ENCODE results near the gene SLC6A19. TPM values are rescaled to one million over a fixed set of nuclear protein-coding genes. Genes with fewer than 3 reads are reported as not detected.

Gene SLC6A19
- total and polyA plus RNA-seq, 9 of the 15 experiments (the other 6 are each of a cell fraction or from before 2014, with no cell fraction given), result 0.03 to 1.6 (median 0.59) TPM

DNA sequence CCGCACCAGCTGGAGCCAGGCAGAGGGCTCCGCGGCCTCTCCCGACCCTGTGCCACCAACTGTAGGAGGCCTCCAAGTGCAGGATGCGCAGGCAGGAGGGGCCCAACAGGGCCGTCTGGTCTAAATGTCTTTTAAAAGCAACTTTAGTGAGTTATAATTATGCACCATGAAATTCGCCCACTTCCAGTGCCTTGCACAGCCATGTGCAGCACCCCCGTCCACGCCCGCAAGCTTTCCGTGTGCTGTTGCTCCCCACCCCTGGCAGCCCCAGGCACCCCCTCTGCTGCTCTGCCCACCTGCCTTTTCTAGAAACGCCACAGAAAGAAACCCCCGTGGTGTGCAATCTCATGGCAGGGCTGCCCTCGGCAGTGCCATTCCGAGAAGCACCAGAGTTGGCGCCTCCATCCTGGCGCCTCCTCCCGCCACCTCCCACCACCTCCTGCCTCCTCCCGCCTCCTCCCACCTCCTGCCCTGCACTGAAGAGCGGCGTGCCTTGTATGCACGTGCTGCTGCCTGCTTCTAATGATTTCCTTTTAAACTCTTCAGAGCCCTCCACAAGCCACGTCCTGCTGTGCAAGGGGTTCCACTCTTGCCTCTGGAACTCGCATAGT, 16.3 kb downstream of the SLC6A19 start:
- Histone ChIP-seq H4K20me1 (replicated peaks; ENCODE audit: control insufficient read depth, insufficient read depth, low read length) (no peaks in the 10 kb centered on the region; the same call in 1 of the 2 replicates), H3K36me3 (ENCODE audit: control insufficient read depth, insufficient read depth, low read length) (no peaks in the 10 kb centered on the region), H3K79me2 (ENCODE audit: control insufficient read depth, insufficient read depth, low read length) (no peaks in the 10 kb centered on the region), H3K4me1 (replicated peaks in 1 of 2; ENCODE audit: control insufficient read depth in 2 of 2, insufficient read depth in 2 of 2, low read length in 2 of 2) (peaks cover 0 to 38% of the 10 kb centered on the region in 2 experiments; a peak in 1 of 5 replicates), H3K27ac (ENCODE audit: extremely low read depth, low read depth, low read length) (no peak overlapping the region), H3K4me3 (no peak overlapping the region), H2AFZ (ENCODE audit: low read depth, low read length) (no peak overlapping the region), H3K27me3 (ENCODE audit: control insufficient read depth in 2 of 2, insufficient read depth in 2 of 2, low read length in 2 of 2) (peaks cover 25 to 61% of the 10 kb centered on the region in 2 experiments; a peak in 4 of 5 replicates), H3K4me2 (ENCODE audit: insufficient read depth, low read length) (no peak overlapping the region), H3K9me3 (replicated peaks; ENCODE audit: control insufficient read depth, insufficient read depth, low read depth, low read length) (no peaks in the 10 kb centered on the region; the same call in 1 of the 2 replicates), H3K9ac (ENCODE audit: insufficient read depth in 1 of 2, low read depth in 2 of 2, low read length in 2 of 2) (no peak overlapping the region), H3K9me1 (ENCODE audit: control insufficient read depth, insufficient read depth, low read length) (no peaks in the 10 kb centered on the region)
- no peak for FAIRE-seq
- POLR2A ChIA-PET, result interaction anchor here (0.7 kb wide), 1 partner anchor 16 kb away, joined by 3 read pairs; the partner anchor contains the start of gene SLC6A19
- in situ Hi-C loops (cut with MboI) (no loop called here), intact Hi-C loops (cut with micrococcal nuclease) (no loop called here)
- WGBS (ENCODE audit: insufficient coverage, low coverage, missing lambda C conversion rate), result 18% methylated on average over 22 of the region's 24 CpGs
- CTCF ChIA-PET (ENCODE audit: low intra/inter-chr PET ratio), result no interaction called here
- no peak for DNase-seq (ENCODE audit: extremely low read depth in 1 of 4, low spot score in 3 of 4)
- no TSS peak for BruUV-seq (replicated peaks)
- TF ChIP-seq, protein P1, sequence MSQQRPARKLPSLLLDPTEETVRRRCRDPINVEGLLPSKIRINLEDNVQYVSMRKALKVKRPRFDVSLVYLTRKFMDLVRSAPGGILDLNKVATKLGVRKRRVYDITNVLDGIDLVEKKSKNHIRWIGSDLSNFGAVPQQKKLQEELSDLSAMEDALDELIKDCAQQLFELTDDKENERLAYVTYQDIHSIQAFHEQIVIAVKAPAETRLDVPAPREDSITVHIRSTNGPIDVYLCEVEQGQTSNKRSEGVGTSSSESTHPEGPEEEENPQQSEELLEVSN (IDR thresholded peaks at IDR 0.05; ENCODE audit: borderline replicate concordance in 1 of 2, extremely low read depth in 1 of 2, insufficient read depth in 1 of 2, insufficient read length in 1 of 2, low read depth in 1 of 2, low read length in 1 of 2, poor library complexity in 1 of 2, severe bottlenecking in 1 of 2), result peak in 1 of 2 experiments; percentile 53
- TF ChIP-seq, protein P2, sequence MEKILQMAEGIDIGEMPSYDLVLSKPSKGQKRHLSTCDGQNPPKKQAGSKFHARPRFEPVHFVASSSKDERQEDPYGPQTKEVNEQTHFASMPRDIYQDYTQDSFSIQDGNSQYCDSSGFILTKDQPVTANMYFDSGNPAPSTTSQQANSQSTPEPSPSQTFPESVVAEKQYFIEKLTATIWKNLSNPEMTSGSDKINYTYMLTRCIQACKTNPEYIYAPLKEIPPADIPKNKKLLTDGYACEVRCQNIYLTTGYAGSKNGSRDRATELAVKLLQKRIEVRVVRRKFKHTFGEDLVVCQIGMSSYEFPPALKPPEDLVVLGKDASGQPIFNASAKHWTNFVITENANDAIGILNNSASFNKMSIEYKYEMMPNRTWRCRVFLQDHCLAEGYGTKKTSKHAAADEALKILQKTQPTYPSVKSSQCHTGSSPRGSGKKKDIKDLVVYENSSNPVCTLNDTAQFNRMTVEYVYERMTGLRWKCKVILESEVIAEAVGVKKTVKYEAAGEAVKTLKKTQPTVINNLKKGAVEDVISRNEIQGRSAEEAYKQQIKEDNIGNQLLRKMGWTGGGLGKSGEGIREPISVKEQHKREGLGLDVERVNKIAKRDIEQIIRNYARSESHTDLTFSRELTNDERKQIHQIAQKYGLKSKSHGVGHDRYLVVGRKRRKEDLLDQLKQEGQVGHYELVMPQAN (IDR thresholded peaks at IDR 0.05; ENCODE audit: borderline replicate concordance), result no peak
- TF ChIP-seq, protein P3, sequence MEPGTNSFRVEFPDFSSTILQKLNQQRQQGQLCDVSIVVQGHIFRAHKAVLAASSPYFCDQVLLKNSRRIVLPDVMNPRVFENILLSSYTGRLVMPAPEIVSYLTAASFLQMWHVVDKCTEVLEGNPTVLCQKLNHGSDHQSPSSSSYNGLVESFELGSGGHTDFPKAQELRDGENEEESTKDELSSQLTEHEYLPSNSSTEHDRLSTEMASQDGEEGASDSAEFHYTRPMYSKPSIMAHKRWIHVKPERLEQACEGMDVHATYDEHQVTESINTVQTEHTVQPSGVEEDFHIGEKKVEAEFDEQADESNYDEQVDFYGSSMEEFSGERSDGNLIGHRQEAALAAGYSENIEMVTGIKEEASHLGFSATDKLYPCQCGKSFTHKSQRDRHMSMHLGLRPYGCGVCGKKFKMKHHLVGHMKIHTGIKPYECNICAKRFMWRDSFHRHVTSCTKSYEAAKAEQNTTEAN (CRISPR knock-in tag; IDR thresholded peaks at IDR 0.05), result no peak
- no peak for TF ChIP-seq ZKSCAN3 (CRISPR knock-in tag; IDR thresholded peaks at IDR 0.05)
- TF ChIP-seq, protein P4, sequence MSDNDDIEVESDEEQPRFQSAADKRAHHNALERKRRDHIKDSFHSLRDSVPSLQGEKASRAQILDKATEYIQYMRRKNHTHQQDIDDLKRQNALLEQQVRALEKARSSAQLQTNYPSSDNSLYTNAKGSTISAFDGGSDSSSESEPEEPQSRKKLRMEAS (CRISPR knock-in tag; IDR thresholded peaks at IDR 0.05), result peak; percentile 6; the same call in 1 of the 2 replicates
- TF ChIP-seq HLTF (IDR thresholded peaks at IDR 0.05), result no peak
- no peak for ATAC-seq

Data from K562 (cell line).